OCI-LY7 (cell line): Measurements from ENCODE around the gene TLE1.

Experiments used
- EZH2phosphoT487 ChIP-seq: fragments of 200-600 bp; sonication (generic); IDR thresholded peaks from 2 replicates; pipeline ENCODE4 v1.6.1; 2018; ENCODE audit warnings: low read depth, borderline replicate concordance, mild to moderate bottlenecking, mixed run types, antibody characterized with exemption, low read length, moderate library complexity, mixed read lengths
- TF ChIP-seq, protein P1 (sequence below): fragments of 200-600 bp; sonication (generic); conservative IDR thresholded peaks from 2 replicates; pipeline ENCODE4 v1.5.1; 2014; ENCODE audit warnings: mild to moderate bottlenecking, antibody characterized with exemption, low read length, moderate library complexity, mixed read lengths

DNA sequence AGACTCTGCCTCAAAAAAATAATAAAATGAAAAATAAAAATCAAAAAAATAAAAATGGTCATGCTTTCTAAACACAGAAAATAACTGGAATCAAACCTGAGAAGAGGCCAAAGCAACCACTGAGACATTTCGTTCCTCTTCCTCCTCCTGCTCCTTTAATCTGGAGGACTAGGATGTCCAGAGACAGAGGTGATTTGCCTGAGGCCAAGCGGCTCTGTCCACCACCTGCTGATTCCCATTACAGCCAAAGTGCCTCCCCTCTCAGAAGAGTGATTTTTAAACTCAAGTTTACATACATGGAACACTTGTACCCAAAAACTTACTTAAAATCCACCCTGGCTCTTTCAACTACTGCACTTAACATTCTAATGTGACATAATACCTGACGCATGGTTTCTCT lies 65.6 kb downstream of the TLE1 start:
- TF ChIP-seq, protein P1, sequence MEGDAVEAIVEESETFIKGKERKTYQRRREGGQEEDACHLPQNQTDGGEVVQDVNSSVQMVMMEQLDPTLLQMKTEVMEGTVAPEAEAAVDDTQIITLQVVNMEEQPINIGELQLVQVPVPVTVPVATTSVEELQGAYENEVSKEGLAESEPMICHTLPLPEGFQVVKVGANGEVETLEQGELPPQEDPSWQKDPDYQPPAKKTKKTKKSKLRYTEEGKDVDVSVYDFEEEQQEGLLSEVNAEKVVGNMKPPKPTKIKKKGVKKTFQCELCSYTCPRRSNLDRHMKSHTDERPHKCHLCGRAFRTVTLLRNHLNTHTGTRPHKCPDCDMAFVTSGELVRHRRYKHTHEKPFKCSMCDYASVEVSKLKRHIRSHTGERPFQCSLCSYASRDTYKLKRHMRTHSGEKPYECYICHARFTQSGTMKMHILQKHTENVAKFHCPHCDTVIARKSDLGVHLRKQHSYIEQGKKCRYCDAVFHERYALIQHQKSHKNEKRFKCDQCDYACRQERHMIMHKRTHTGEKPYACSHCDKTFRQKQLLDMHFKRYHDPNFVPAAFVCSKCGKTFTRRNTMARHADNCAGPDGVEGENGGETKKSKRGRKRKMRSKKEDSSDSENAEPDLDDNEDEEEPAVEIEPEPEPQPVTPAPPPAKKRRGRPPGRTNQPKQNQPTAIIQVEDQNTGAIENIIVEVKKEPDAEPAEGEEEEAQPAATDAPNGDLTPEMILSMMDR, result no peak
- TF ChIP-seq EZH2phosphoT487, result no peak
